Stimulated activated CD4-positive, alpha-beta T cell treated with anti-CD3 and anti-CD28 coated beads, Interleukin-15, amount 100 ng/mL, for 1 hour (primary cell): ENCODE results near the gene HOMER1.

Experiments
- DNase-seq, 2 donors: peaks; one replicate each; pipeline ENCODE4 v3.0.0-alpha.2; 2020; ENCODE audit warnings: low read depth in 1 of 2, low spot score in 1 of 2

Gene HOMER1

GRCh38 chr5:79329453-79329852 lies 184.5 kb downstream of the HOMER1 start:
- DNase-seq = no peak
